Measurements from ENCODE around the gene WDR91.

GRCh38 chr7:135258585-135258984, 47.3 kb upstream of the WDR91 start:
- TF ChIP-seq CTCF (conservative IDR thresholded peaks at IDR 0.05; ENCODE audit: low read depth, low read length) (no peak), EZH2 (IDR thresholded peaks at IDR 0.05; ENCODE audit: borderline replicate concordance, low read depth, low read length, poor library complexity, severe bottlenecking) (no peak)

Measured in A673 (cell line).